AG04450 (cell line): ENCODE results near the gene CACNA2D3. TPM values are rescaled to one million over a fixed set of nuclear protein-coding genes. Genes with fewer than 3 reads are reported as not detected.

ENCODE experiments used
- CTCF ChIA-PET: fragments of 300-600, 350-600 bp; formaldehyde crosslinking; extraction: SDS; loops from one replicate; lab custom pipeline; 2022; ENCODE audit warnings: antibody characterized with exemption, inconsistent platforms; lab: Charles Lee
- POLR2A ChIA-PET: fragments of 350-600 bp; formaldehyde crosslinking; extraction: SDS; loops from one replicate; lab custom pipeline; 2021; ENCODE audit warnings: antibody characterized with exemption, inconsistent platforms; lab: Yijun Ruan, JAX
- DNase-seq: peaks from one replicate; pipeline ENCODE4 v3.0.0-alpha.2; 2011; ENCODE audit warnings: low read depth, low spot score
- H3K27ac ChIP-seq: one replicate; pipeline ENCODE4 v1.5.1; 2012; ENCODE audit warnings: low read depth, low read length, control low read depth
- H3K27me3 ChIP-seq: one replicate; pipeline ENCODE4 v1.6.0; 2012; ENCODE audit warnings: low read length; ENCODE audit not compliant: control insufficient read depth, insufficient read depth
- H3K4me3 ChIP-seq: 2 replicates; pipeline ENCODE4 v1.5.1; 2011; ENCODE audit warnings: mild to moderate bottlenecking, low read depth, low read length, control low read depth
- H3K9me3 ChIP-seq: 2 replicates; pipeline ENCODE4 v1.5.1; 2012; ENCODE audit warnings: low read length; ENCODE audit not compliant: control insufficient read depth, insufficient read depth
- CTCF ChIP-seq: IDR thresholded peaks from 2 replicates; pipeline ENCODE4 v1.5.1; 2011; ENCODE audit warnings: low read depth, low read length, control low read depth, inconsistent platforms
- polyA plus RNA-seq: library from polyadenylated mRNA; depleted of rRNA; stranded (reverse); fragments of >200 nt; gene quantifications from 2 replicates; pipeline ENCODE4 v1.2.3, GENCODE V29; 2011

CACNA2D3 gene
- polyA plus RNA-seq, 1 experiment, result 0.32 TPM

- Histone ChIP-seq H3K9me3 (no peaks in the 10 kb centered on the region), H3K4me3 (no peak overlapping the region), H3K27ac (no peak overlapping the region), H3K27me3 (no peaks in the 10 kb centered on the region)
- CTCF ChIA-PET, result interaction anchor here (0.7 kb wide), 1 partner anchor 69 kb away, joined by 3 read pairs; no protein-coding TSS in a partner anchor
- POLR2A ChIA-PET, result no interaction called here
- TF ChIP-seq CTCF, result no peak
- no peak for DNase-seq
Observed at GRCh38 chr3:54822206-54822605, 699.9 kb downstream of the CACNA2D3 start.

GRCh38 chr3:54826251-54826691 lies 703.9 kb downstream of the CACNA2D3 start:
- CTCF ChIA-PET, result no interaction called here
- no peak for DNase-seq
- no peak overlapping the region for H3K27ac ChIP-seq
- peaks cover 5% of the 10 kb centered on the region for H3K9me3 ChIP-seq
- no peak overlapping the region for H3K4me3 ChIP-seq
- no peak for TF ChIP-seq CTCF
- H3K27me3 ChIP-seq, result no peaks in the 10 kb centered on the region
- POLR2A ChIA-PET, result no interaction called here

GRCh38 chr3:54827056-54827687 lies 704.8 kb downstream of the CACNA2D3 start:
- Histone ChIP-seq H3K9me3 (peaks cover 5% of the 10 kb centered on the region), H3K27ac (no peak overlapping the region), H3K27me3 (no peaks in the 10 kb centered on the region), H3K4me3 (no peak overlapping the region)
- no peak for DNase-seq
- CTCF ChIA-PET, result interaction anchor here (1.3 kb wide), 1 partner anchor 26 kb away, joined by 3 read pairs; no protein-coding TSS in a partner anchor
- POLR2A ChIA-PET, result no interaction called here
- no peak for TF ChIP-seq CTCF

- CTCF ChIA-PET, result interaction anchor here (1.3 kb wide), 1 partner anchor 26 kb away, joined by 3 read pairs; no protein-coding TSS in a partner anchor
- H3K9me3 ChIP-seq, result peaks cover 5% of the 10 kb centered on the region
- H3K4me3 ChIP-seq, result no peak overlapping the region
- H3K27me3 ChIP-seq, result no peaks in the 10 kb centered on the region
- no peak for TF ChIP-seq CTCF
- POLR2A ChIA-PET, result no interaction called here
- H3K27ac ChIP-seq, result no peak overlapping the region
- no peak for DNase-seq
Observed at GRCh38 chr3:54827776-54828175, 705.4 kb downstream of the CACNA2D3 start.

- Histone ChIP-seq H3K9me3 (peaks cover 5% of the 10 kb centered on the region), H3K27ac (no peak overlapping the region), H3K27me3 (no peaks in the 10 kb centered on the region), H3K4me3 (no peak overlapping the region)
- ChIA-PET POLR2A (no interaction called here), CTCF (interaction anchor here (0.6 to 1.8 kb wide), 12 partner anchors 11 to 1664 kb away, joined by 3 to 9 read pairs (median 4); no protein-coding TSS in a partner anchor)
- TF ChIP-seq CTCF, result peak; percentile 69
- no peak for DNase-seq
Observed at GRCh38 chr3:54830658-54831057, 708.3 kb downstream of the CACNA2D3 start.
